Daoy (cell line): ENCODE results near the gene OR11A1. TPM values are rescaled to one million over a fixed set of nuclear protein-coding genes. Genes with fewer than 3 reads are reported as not detected.
A peak's percentile ranks its signal among the peaks of the same experiment; 100 is the strongest.

Source experiments
- DNase-seq: peaks from one replicate; pipeline ENCODE4 v3.0.0-alpha.2; 2015; ENCODE audit warnings: low read depth
- total RNA-seq: library from RNA; depleted of rRNA; stranded (reverse); fragments of >200 nt; shearing (Covaris generic); gene quantifications from 2 replicates; pipeline ENCODE4 v1.2.3, GENCODE V29; 2014; rRNA removed

The OR11A1 gene, protein sequence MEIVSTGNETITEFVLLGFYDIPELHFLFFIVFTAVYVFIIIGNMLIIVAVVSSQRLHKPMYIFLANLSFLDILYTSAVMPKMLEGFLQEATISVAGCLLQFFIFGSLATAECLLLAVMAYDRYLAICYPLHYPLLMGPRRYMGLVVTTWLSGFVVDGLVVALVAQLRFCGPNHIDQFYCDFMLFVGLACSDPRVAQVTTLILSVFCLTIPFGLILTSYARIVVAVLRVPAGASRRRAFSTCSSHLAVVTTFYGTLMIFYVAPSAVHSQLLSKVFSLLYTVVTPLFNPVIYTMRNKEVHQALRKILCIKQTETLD
- not detected in 2 replicates for total RNA-seq

DNA sequence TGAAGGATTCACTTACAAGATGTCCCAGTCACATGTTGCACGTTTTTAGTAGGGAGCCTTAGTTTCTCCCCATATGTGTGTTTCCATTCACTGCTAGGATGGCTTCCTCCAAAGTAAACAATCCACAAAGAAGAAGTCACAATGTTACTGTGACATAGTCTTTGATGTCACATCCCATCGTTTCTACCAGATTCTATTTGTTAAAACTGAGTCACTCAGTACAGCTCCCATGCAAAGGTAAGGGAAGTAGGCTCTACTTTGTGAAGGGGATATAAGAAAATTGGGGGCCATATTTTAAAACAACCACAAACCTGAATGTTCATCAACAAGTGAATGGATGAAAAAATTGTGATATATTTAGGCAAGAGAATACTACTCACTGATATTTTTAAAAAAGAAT, at the start of gene OR11A1, which contains the start of gene OR2H1:
Gene OR11A1, minus strand, starts transcription at position 101 of the 400 bp plus-strand sequence. CDS start 29,430 bp downstream, outside the sequence.
Gene OR2H1, plus strand, starts transcription at position 185 of the 400 bp plus-strand sequence. CDS start 4,615 bp downstream, outside the sequence.
- DNase-seq = no peak

DNA sequence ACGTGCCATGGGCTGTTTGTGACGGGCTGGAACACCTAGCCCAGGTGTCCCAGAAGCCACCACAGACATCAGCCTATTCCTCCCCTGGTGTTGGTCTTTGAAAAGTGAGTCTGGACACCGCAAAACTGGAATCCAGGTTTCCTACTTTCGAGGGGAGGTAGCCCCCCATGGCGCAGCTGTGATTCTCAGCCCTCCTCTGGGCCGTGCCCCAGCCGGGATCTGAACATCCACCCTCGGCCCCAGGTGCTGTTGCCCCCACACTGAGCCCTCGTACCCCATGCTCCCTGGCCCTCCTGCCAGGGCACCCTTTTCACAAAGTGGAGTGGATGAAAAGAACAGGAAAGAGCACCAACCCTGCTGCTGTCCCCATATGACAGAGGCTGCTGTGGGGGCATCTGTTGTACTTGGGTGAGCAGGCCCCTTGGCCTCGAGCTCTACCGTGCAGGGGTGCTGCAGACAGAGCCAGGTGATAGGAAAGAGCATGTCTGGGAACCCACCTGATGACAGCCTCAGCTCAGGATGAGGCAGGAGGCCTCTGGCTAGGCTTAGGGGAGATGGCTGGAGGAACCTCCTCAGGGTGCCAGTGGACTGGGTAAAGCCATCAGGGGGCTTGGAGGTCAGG, 49.7 kb upstream of the OR11A1 start:
- DNase-seq = no peak

DNA sequence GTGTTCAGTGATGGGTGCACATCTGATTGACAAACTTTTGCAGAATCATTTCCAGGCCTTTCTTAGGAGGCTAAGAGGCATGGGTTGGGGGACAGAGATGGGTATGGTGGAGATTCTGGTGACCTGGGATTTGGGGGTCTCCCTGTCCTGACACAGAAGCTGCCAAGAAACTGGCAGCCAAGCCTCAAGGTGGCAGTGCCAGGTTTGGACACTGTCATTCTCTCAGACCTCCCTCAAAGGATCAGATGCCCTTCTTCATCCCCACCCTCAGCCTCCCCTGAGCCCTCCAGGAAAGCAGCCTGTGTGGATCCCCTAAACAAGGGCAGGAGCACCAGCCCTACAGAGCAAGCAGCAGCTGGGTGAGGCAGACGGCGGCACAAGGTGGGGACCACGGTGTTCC, 48.9 kb upstream of the OR11A1 start:
- DNase-seq = no peak

DNA sequence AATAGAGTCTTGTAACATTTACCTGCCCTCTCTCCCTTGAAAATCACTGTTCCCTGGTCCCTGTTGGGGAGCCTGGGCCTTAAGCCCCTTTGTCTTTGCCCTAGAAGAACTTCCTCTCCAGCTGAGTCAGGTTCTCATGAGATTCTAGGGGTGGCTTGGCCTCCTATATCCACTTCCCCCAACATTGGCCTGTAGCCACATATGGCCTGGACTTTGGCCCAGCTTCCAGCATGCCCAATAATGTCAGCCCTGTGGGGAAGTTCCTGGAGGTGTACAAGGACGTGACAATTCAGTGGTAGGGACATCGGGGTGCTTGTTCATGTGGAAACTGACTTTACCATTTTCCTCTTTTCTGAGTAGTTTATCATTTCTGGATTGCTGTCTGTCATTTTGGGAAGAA, 48.1 kb upstream of the OR11A1 start:
- no peak for DNase-seq

DNA sequence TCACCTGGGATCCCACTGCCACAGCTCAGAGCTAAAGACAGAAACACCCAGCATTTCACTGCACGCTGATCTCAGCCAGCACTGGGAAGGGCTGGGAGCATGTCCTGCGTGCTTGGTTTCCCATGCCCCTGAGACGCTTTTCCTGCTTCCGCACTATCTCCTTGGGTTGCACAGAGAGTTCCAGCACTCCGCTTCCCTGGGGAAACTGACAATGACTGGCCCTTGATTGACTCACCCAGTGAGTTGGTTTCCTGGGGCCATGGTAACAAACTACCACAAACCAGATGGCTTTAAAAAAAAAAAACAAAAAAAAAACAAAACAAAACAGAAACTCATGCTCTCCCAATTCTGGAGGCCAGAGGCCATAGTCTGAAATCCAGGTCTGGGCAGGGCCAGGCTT, 45.7 kb upstream of the OR11A1 start:
- peak; percentile 90 for DNase-seq

DNA sequence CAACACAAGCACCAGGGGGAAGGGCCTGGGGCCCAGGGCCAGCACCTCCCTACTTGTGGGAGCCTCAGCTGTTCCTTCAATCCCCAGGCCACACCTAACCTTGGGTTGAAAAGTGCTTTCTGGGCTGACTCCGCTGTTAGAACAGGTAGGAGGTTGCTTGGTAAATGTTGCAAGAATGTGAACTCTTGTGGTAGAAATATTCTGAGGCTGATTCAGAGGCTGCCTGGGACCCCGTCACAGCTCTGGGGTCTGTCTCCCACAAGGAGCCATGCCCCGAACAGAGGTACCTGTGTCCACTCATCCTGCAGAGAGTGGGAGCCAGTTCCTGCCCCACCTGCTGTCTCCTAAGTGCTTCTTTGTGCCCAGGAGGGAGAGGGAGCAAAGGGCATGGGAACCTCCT, 45.3 kb upstream of the OR11A1 start:
- DNase-seq = peak; percentile 45

DNA sequence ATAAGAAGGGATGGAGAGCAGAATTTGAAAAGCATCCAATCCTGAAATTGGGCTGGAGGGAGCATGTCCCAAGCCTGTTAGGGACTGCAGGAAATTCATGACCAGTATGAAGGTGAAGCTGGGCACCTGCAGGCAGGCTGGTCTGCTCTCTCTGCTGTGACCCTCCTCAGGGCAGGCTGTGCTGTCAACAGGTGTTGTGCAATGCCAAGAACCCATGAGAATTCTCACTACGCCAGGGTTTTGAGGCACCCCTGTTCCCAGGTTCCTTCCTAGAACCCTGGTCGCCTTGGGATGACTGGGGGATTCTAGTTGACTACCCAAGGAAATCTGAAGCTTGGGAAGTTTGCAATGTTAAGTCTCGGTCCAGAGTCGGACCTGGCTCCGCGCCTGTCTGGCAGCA, 44.2 kb upstream of the OR11A1 start:
- no peak for DNase-seq

DNA sequence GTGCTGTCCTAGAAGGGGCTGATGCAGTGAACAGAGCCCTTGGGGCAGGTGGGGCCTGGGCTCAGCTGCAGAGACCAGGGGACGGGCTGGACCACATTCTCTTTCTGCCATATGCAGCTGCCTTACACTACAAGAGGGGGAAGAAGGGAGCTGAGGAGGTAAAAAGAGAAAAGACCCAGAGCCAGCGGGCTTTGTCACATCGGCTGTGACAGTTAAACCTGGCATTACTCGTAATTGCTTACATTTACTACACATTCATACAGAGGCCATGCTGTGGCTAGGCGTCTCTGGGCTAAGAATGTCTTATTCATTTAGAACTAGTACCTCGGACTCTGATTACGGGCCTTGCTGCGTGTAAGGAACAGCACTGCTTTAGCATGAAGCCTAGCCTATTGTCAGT, 43.7 kb upstream of the OR11A1 start:
- no peak for DNase-seq

DNA sequence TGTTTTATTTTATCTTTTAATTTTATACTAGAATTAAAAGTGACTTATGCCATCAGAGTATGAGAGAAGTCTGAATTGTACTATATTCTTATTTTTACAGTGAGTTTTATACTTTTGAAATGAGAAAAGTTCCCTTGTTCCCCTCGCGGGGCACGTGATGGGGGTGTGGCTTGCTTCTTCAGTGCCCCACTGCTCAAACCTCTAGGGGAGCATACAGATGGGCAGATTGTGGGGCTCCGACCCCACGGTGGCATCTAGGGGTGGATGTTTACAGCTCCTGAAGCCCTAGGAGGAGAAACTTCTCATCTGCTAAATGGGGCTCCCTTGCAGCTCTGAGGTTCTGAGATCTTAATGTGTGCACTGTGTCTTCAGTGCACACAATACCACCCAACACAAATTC, 42.8 kb upstream of the OR11A1 start:
- no peak for DNase-seq

DNA sequence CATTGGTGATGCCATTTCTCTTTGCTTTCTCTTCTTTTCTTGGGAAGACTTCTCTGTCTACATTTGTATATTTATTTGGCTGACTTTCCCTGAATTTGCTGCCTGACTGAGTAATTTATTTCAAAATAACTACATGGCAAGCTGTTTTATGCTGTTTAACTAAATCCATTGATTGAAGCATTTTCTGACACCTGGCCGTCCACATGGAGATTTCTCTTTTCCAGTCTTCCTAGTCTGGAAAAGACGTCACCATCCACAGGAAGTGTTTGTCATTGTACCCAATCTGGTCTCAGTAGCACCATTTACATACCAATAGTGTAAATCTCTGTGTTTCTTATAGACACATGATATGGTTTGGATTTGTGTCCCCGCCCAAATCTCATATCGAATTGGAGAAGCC, 40.1 kb upstream of the OR11A1 start:
- DNase-seq = no peak

DNA sequence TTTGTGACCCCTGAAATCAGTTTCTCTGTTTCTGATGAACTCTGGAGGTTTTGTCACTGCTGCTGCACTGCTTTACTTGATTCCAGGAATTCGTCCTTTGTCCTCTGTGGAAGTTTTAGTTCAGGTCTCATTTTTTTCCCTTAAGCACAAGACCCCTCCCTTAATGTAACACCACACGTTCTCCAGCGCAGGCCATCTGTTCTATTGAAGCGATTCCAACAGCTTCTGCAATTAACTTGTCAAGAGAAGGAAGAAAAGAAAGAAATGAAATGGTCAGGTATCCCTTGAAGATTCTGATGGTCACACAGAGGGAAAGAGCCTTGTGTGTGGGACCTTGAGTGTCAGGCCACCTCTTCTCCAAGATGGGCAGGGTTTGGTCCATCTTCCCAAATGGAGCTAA, 38.7 kb upstream of the OR11A1 start:
- no peak for DNase-seq

DNA sequence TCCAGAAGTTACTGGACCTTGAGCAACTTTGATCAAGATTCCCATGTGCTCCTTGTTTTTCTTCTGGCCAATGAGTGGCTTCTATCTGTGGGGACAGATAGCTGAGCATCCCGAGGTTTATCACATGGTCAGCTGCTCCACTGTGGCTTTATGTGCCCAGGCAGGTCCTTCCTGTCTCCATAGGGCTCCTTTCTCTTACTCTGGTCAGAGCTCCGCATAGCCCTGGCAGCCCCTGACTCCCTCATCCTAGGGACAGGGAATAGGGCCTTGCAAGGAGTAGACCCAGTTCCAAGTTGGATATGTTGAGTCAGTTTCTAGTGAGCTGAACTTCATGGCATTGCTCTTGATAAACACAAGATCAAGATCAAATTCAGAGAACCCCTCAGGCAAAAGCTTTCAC, 37.3 kb upstream of the OR11A1 start:
- no peak for DNase-seq

DNA sequence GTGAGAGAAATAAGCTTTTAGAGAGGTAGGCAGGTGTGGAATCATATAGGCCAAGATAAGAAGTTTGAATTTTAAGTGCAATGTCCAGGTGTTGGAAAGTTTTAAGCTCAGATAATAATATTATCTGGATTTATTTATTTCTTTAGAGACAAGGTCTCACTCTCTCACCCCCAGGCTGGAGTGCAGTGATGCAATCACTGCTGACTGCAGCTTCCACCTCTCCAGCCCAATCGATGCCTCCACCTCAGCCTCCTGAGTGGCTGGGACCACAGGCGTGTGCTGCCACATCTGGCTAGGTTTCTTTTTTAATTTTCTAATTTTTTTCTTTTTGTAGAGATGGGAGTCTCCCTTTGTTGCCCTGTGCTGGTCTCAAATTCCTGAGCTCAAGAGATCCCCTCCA, 36.4 kb upstream of the OR11A1 start:
- DNase-seq = no peak

DNA sequence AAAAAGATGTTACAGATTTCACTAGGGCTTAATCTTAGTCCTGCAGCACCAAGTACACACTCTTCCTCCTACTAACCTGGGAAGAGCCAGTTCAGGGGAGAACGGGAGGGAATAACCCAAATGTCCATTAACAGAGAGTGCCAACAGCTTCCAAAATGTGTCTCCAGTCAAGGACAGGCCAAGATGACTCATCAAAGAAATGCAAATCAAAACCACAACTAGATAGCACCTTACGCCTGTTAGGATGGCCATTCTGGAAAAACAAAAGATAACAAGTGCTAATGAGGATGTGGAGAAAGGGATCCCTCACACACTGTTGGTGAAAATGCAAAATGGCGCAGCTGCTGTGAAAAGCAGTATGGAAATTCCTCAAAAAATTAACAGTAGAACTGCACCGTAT, 34.7 kb upstream of the OR11A1 start:
- no peak for DNase-seq

DNA sequence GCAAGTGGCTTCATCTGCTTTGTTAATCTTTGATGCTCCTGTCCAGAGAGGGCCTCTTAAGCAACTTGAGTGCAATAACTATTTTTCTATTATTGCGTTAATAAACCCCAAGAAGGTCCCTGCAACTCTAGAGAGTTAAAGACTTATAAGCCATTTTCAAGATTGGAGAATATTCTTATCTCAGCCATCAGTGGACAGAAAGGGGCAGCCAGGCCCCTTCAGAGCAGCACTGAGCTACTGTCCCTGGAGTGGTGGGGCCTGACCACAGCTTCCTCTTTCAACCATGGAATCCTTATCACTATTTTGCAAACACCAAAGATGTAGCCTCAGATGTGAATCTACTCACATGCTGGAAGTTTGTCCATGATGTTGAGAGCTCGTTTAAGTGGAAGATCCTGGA, 33.7 kb upstream of the OR11A1 start:
- DNase-seq = no peak

DNA sequence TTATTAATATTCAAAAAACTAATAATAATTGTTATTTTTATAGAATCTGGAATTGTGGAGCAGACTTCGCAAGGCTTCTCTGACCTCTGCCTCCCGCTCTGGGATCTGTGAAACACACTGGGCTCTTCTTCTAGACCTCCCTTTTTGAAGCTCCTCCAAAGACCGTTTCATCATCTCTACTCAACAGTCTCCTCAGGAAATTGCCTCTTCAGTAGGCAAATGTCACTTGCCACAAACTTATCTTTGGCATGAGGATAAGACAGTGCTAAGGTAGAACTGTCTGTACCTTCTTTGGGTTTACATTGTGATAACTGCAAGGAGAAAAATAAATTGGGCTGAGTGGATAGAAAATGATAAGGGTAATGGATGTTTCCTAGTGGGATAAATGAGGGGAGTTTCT, 33.2 kb upstream of the OR11A1 start:
- DNase-seq = no peak

DNA sequence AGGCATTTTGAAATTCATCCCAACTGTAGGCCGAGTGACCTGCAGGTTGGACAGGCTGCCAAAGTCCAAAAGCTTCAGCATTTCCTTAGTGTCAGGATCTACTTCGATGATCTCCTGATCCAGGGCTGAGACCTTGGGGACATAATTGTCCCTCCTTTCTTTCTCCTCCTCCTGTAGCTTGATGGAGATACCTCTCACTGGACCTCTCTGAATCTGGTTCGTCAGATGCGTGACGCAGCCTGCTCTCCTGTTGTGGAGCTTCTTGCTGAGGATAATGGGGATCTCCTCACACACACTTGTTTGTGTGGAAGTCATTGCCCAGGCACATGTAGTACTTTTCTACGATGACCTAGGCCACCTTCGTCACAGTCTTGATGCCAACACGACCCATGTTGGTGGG, 32.4 kb upstream of the OR11A1 start:
- no peak for DNase-seq

DNA sequence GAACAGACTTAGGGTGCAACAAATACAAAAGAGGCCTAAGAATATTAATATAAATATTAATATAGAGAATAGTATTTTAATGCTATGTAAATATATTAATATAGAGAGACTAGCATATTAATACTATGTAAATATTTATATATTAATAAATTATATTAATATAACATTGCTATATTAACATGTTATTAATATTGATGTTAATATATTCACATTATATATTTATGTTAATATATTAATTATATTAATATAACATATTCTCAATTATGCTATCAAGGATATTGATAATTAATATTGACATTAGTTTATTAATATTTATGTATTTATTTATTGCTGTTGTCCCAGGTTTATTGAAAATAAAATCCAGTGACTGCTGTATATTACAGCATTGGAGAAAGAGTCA, 32.0 kb upstream of the OR11A1 start:
- no peak for DNase-seq

DNA sequence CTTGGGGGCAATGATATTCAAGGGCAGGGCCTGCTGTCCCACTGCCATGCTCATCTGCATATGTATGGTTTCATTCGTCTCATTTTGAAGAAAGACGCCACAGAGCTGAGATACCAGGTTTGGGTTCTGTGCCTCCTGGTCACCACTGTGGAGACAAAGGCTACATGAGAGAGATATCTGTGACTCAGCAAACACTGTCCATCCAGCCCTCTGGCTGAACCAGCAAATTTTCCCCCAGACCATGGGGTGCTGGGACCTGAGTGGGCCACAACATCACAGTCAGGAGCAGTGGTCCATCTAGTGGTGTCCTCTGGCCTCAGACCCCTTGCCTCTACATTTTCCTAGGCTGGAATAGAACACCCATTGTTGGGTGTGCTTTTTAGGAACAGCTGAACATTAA, 30.8 kb upstream of the OR11A1 start, which contains the start of gene MAS1L:
Gene MAS1L, minus strand, starts transcription at position 297 of the 400 bp plus-strand sequence. Its CDS starts 54 bp downstream, at position 243.
- no peak for DNase-seq

DNA sequence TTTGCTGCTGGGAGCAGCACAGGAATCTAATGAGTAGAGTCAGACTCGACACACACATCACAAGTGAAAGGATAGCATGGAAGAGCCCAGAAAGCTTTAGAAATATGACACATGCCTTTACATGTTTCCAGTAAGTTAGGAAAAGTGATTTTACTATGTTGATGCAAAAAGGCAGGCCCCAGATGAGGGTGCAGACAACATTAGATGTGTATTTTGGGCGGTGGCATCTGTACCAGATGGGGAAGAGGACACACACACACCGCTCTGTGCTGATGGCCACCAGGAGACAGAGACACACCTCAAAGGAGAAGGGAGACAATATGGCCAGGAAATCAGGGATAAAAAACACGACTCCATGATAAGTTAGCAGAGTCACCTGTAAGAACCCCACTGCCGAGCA, 30.3 kb upstream of the OR11A1 start:
- no peak for DNase-seq

DNA sequence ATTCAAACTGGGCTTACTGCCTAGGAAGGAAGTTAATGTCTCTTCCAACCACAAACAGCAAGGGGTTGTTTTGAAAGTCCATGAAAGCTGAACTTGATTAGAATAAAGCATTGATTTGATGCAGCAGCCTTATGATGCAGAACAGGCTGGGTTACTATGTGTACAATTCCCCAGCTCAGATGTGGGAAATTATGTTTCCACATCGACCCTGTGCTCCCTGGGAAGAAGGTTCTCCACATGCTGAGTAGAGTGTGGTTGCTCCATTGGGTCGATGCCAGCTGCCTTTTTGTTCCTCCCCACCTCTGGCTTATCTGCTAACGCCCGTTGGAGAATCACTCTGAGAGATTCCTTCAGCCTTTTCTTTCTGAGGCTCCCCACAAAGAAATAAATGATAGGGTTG, 29.7 kb upstream of the OR11A1 start:
- DNase-seq = no peak

DNA sequence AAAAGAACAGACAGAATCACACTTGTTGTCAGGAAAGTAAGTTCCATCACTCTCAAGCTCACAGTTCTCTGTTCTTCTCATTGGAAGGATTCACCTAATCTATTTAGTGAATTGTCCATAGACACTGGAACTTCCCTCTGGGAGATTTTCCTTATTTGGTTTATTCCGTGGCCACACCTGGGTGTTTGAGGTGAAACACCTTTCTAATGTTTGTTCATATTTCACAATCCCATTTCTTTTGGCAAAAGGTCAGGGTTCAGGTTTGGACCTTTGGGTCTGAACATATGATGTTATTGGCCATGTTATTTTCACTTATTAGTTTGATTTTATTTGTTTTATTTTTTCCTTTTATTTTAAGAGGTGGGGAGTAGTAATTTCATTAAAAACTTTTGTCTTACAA, 26.9 kb upstream of the OR11A1 start:
- DNase-seq = no peak

DNA sequence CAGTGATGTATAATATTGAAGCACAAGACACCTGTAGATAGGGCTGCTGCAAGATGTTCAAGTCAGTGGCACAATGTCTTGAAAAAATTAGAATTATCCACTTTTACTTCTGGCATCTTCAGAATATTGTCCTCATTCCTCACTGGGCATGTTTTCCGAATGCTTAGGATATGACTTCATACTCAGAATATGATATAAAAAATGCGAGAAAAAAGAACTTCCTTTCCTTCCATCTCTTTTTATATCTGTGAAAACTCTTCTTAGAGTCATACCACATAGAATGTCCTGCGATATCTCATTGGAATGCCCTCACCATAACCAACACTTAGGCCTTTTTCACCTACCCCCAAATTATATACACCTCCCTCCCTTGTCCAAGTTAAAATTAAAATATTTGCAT, 26.3 kb upstream of the OR11A1 start:
- no peak for DNase-seq

DNA sequence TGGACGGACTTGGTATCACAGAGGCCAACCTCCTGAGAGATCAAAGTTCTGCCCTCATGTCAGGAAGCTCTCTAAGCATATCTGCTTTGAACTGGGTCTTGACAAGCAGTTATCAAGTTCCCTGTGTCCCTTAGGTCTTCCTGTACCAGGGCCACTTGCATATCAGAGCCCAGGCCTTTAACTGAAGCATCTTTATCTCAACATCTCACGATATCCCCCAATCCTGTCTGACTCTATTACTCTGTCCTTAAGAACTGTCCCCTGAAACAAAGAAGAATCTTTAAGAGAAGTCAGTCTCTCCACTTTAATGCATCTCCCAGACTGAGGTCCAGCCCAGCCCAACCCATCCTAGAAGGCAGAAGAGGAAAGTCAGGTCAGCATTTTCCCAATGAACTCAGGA, 22.7 kb upstream of the OR11A1 start:
- no peak for DNase-seq
